Stimulated activated naive CD8-positive, alpha-beta T cell treated with anti-CD3 and anti-CD28 coated beads, Interleukin-15, amount 100 ng/mL, for 72 hours (primary cell): ENCODE data around the gene ITGAV.

Experiments used
- ATAC-seq: fragments of 150-1000 bp; cut with Tn5 transposase; 2 replicates; pipeline ENCODE4 v1.10.0; 2021; ENCODE audit warnings: mild to moderate bottlenecking, moderate library complexity
- DNase-seq, 2 donors: peaks; one replicate each; pipeline ENCODE4 v3.0.0; 2021 to 2022
- H3K27ac Mint-ChIP-seq, 2 donors: one replicate each; pipeline ENCODE4 v1.8.0; 2022; ENCODE audit warnings: mild to moderate bottlenecking in 2 of 2, mixed read lengths in 2 of 2, moderate library complexity in 2 of 2
- H3K27me3 Mint-ChIP-seq: one replicate; pipeline ENCODE4 v1.8.0; 2022; ENCODE audit warnings: mixed read lengths
- H3K4me1 Mint-ChIP-seq: one replicate; pipeline ENCODE4 v1.8.0; 2022; ENCODE audit warnings: mild to moderate bottlenecking, mixed read lengths
- H3K4me3 Mint-ChIP-seq, 2 donors: one replicate each; pipeline ENCODE4 v1.8.0; 2022; ENCODE audit warnings: mild to moderate bottlenecking in 2 of 2, mixed read lengths in 2 of 2, moderate library complexity in 1 of 2
- H3K9me3 Mint-ChIP-seq, 2 donors: one replicate each; pipeline ENCODE4 v1.8.0; 2022; ENCODE audit warnings: mixed read lengths in 2 of 2

The ITGAV gene

DNA sequence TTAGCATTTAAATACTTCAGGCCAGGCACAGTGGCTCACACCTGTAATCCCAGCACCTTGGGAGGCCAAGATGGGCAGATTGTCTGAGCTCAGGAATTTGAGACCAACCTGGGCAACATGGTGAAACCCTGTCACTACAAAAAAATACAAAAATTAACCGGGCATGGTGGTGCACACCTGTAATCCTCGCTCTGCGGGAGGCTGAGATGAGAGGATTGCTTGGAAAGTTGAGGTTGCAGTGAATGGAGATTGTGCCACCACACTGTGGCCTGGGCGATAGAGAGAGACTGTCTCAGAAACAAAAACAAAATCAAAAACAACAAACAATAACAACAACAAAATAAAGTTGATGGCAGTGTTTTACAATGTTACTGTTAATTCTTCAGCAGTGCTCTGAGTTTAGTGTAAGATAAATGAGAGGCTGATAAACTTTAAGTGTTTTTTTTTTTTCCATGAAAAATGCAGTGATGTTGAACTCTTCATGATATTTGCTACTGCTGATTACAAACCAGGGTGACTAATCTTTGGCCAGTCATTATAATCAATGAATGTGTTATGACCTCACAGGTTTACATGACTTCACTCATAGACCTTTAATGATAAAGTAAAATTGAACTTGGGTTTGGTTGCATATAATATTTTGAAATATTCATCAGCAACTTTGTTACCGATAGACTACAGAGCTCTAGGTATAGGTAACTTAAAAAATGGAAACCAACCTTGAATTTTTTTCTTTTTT lies 2.5 kb downstream of the ITGAV start:
- Mint-ChIP-seq H3K4me3 (no peak overlapping the region), H3K4me1 (peaks cover 24% of the 10 kb centered on the region), H3K27me3 (no peaks in the 10 kb centered on the region), H3K9me3 (no peaks in the 10 kb centered on the region), H3K27ac (no peak overlapping the region)
- DNase-seq (no peak), ATAC-seq (no peak)

GRCh38 chr2:186593523-186593922 lies 3.7 kb downstream of the ITGAV start:
- Mint-ChIP-seq H3K27me3 (no peaks in the 10 kb centered on the region), H3K9me3 (no peaks in the 10 kb centered on the region), H3K27ac (no peak overlapping the region), H3K4me1 (peaks cover 24% of the 10 kb centered on the region), H3K4me3 (no peak overlapping the region)
- no peak for DNase-seq
- no peak for ATAC-seq

GRCh38 chr2:186594001-186594722 lies 4.3 kb downstream of the ITGAV start:
- Mint-ChIP-seq H3K27ac (no peak overlapping the region), H3K27me3 (no peaks in the 10 kb centered on the region), H3K4me1 (peaks cover 20% of the 10 kb centered on the region), H3K4me3 (no peak overlapping the region), H3K9me3 (no peaks in the 10 kb centered on the region)
- ATAC-seq (no peak), DNase-seq (no peak)

GRCh38 chr2:186595219-186595618 lies 5.4 kb downstream of the ITGAV start:
- H3K27me3 Mint-ChIP-seq = no peaks in the 10 kb centered on the region
- H3K4me3 Mint-ChIP-seq = no peak overlapping the region
- no peak overlapping the region for H3K27ac Mint-ChIP-seq
- ATAC-seq (no peak), DNase-seq (no peak)
- no peaks in the 10 kb centered on the region for H3K9me3 Mint-ChIP-seq
- peaks cover 17% of the 10 kb centered on the region for H3K4me1 Mint-ChIP-seq

DNA sequence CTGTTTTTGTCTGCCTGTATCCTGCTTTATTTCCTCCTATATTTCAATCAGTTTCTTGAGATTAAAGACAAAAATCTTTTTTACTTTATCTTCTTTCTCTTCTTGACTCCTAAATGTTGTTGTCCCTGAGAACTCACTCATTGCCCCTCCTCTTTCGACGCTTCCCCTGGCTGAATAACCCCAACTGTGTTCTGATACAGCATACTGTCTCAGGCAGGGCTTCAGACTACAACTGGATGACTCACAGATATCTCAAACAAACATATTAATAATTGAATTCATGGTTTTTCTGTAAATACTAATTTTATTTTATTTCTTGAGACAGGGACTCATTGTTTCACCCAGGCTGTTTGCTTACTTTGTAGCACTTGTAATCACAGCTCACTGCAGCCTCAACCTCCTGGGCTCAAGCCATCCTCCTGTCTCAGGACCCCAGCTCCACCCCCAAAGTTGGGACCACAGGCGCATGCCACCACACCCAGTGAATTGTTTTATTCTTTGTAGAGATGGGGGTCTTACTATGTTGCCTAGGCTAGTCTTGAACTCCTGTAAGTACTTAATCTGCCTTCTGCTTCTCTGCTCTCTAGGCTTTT lies 9.4 kb downstream of the ITGAV start:
- no peak for DNase-seq
- no peak overlapping the region for H3K27ac Mint-ChIP-seq
- H3K9me3 Mint-ChIP-seq = no peaks in the 10 kb centered on the region
- H3K27me3 Mint-ChIP-seq = no peaks in the 10 kb centered on the region
- ATAC-seq = no peak
- H3K4me3 Mint-ChIP-seq = no peak overlapping the region
- peaks cover 4% of the 10 kb centered on the region for H3K4me1 Mint-ChIP-seq

DNA sequence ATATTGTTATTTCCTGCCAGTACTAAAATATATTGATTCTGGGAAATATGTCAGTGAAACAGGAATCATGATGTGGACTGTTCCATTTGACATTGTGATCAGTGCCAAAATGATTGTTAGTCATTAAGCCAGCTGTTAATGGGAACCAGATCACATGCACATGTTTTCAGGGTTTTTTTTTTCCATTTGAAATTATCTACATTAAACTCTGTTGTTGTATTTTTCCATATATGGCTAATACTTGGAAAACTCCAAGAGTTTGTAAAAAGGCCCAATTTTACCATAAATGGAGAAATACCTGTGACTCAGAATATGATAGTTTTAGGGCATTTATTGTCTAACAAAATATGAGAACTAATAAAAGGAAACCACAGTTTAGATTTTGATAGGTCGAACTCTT lies 13.4 kb downstream of the ITGAV start:
- no peak overlapping the region for H3K4me3 Mint-ChIP-seq
- H3K9me3 Mint-ChIP-seq = no peaks in the 10 kb centered on the region
- DNase-seq = no peak
- no peak for ATAC-seq
- H3K27me3 Mint-ChIP-seq = no peaks in the 10 kb centered on the region
- no peak overlapping the region for H3K27ac Mint-ChIP-seq
- no peaks in the 10 kb centered on the region for H3K4me1 Mint-ChIP-seq

GRCh38 chr2:186605041-186605440 lies 15.2 kb downstream of the ITGAV start:
- ATAC-seq (no peak), DNase-seq (no peak)
- Mint-ChIP-seq H3K9me3 (no peaks in the 10 kb centered on the region), H3K4me1 (no peaks in the 10 kb centered on the region), H3K27ac (no peak overlapping the region), H3K4me3 (no peak overlapping the region), H3K27me3 (no peaks in the 10 kb centered on the region)

GRCh38 chr2:186607660-186608324 lies 17.9 kb downstream of the ITGAV start:
- Mint-ChIP-seq H3K9me3 (no peaks in the 10 kb centered on the region), H3K4me1 (no peaks in the 10 kb centered on the region), H3K4me3 (no peak overlapping the region), H3K27me3 (no peaks in the 10 kb centered on the region), H3K27ac (no peak overlapping the region)
- ATAC-seq (no peak), DNase-seq (no peak)

DNA sequence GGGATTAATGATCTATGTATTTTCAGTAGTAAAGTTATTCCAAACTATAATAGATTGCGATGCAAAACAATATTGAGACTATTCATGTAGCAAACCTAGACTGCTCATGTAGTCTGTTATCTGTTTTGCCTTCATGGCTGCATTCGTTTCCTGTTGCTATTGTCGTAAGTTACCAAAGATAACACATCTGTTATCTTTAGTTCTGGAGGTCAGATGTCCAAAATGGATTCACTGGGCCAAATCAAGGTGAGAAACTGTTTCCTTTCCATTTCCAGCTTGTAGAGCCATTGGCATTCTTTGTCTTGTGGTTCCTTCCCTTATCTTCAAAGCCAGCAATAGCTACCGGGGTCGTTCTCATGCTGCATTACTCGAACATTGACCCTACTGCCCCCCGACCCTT lies 20.9 kb downstream of the ITGAV start:
- Mint-ChIP-seq H3K27me3 (no peaks in the 10 kb centered on the region), H3K4me1 (no peaks in the 10 kb centered on the region), H3K27ac (no peak overlapping the region), H3K9me3 (no peaks in the 10 kb centered on the region), H3K4me3 (no peak overlapping the region)
- no peak for DNase-seq
- ATAC-seq = no peak

- no peak overlapping the region for H3K4me3 Mint-ChIP-seq
- no peaks in the 10 kb centered on the region for H3K9me3 Mint-ChIP-seq
- H3K27ac Mint-ChIP-seq = no peak overlapping the region
- H3K4me1 Mint-ChIP-seq = no peaks in the 10 kb centered on the region
- ATAC-seq = no peak
- no peak for DNase-seq
- no peaks in the 10 kb centered on the region for H3K27me3 Mint-ChIP-seq
These were observed 21.7 kb downstream of the ITGAV start for GRCh38 chr2:186611526-186611925.

- ATAC-seq (no peak), DNase-seq (no peak)
- no peaks in the 10 kb centered on the region for H3K4me1 Mint-ChIP-seq
- H3K27me3 Mint-ChIP-seq = no peaks in the 10 kb centered on the region
- no peak overlapping the region for H3K4me3 Mint-ChIP-seq
- no peak overlapping the region for H3K27ac Mint-ChIP-seq
- H3K9me3 Mint-ChIP-seq = no peaks in the 10 kb centered on the region
These were observed 22.2 kb downstream of the ITGAV start for GRCh38 chr2:186612026-186612425.

GRCh38 chr2:186612555-186613440 lies 22.9 kb downstream of the ITGAV start:
- DNase-seq = no peak
- no peak overlapping the region for H3K4me3 Mint-ChIP-seq
- no peaks in the 10 kb centered on the region for H3K27me3 Mint-ChIP-seq
- H3K4me1 Mint-ChIP-seq = no peaks in the 10 kb centered on the region
- ATAC-seq = no peak
- H3K9me3 Mint-ChIP-seq = no peaks in the 10 kb centered on the region
- H3K27ac Mint-ChIP-seq = no peak overlapping the region

DNA sequence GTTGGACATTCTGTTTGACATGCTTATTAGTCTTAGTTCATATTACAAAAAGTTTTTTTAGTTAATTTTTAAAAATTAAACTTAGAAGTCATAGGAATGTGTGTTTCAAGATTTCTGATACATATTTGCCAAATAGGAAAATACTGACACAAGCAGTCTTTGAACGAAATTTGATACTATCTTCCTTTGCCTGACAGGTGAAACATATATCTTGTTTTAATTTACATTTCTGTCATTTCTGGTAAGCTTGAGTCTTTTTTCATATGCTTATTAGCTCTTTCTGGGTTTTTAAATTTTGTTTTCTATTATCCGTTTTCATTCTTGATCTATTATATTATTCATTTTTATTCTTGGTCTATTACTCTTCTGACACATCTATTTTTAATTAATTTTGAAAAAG lies 24.5 kb downstream of the ITGAV start:
- H3K27ac Mint-ChIP-seq = no peak overlapping the region
- H3K4me3 Mint-ChIP-seq = no peak overlapping the region
- no peaks in the 10 kb centered on the region for H3K27me3 Mint-ChIP-seq
- no peak for DNase-seq
- ATAC-seq = no peak
- no peaks in the 10 kb centered on the region for H3K4me1 Mint-ChIP-seq
- H3K9me3 Mint-ChIP-seq = no peaks in the 10 kb centered on the region

DNA sequence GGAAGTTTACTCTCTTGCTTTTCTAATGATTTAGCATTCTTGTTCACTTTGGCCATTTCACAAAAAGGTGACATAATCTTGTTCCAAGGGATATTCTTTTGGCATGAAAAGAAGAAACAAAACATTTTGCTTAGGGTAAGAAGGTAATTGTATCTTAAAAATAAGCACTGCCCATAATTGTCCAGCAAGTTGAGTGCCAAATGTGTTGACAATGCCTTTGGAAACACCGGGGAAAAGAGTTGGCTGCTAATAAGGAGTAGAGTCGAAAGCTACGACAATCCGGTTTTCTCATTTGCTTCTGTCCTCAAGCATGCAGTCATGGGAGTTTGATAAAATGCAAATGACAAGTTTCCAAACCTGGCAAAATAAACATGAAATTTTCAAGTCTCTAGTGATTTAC lies 27.3 kb downstream of the ITGAV start:
- Mint-ChIP-seq H3K27me3 (no peaks in the 10 kb centered on the region), H3K4me3 (no peak overlapping the region), H3K4me1 (no peaks in the 10 kb centered on the region), H3K27ac (no peak overlapping the region), H3K9me3 (no peaks in the 10 kb centered on the region)
- DNase-seq (no peak), ATAC-seq (no peak)

DNA sequence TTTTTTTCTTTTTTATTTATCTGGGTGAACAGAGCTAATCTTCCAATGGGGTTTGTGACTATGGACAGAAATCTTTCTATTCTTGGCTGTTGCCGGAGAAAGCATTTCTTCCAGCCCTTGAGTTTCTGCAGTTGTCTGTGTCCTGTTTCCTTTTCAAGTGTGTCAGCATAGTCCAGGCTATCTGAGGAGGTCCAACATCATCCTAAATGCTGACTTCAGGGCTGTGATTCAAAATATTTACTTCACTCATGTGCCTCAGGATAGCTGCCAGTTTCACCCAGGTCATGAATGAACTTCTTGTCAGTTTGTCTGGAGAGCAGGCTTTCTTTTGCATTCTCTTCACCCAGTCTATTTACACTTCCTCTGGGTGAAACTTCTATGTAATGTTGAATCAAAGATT lies 27.9 kb downstream of the ITGAV start:
- ATAC-seq = no peak
- H3K4me3 Mint-ChIP-seq = no peak overlapping the region
- no peaks in the 10 kb centered on the region for H3K9me3 Mint-ChIP-seq
- no peak for DNase-seq
- no peaks in the 10 kb centered on the region for H3K27me3 Mint-ChIP-seq
- H3K27ac Mint-ChIP-seq = no peak overlapping the region
- no peaks in the 10 kb centered on the region for H3K4me1 Mint-ChIP-seq
